ENCODE data around the gene ACOT12. TPM values are rescaled to one million over a fixed set of nuclear protein-coding genes. Genes with fewer than 3 reads are reported as not detected.

The ACOT12 gene
- total and polyA plus RNA-seq, 3 experiments from 2014 or later: not detected

Other genes with a start within 250 kb of the ACOT12 start
- gene CKMT2, start 160.8 kb downstream of the ACOT12 start, total RNA-seq: not detected
- not detected for gene CKMT2, start 160.8 kb downstream of the ACOT12 start, polyA plus RNA-seq
- gene ZCCHC9, start 92.5 kb downstream of the ACOT12 start, total RNA-seq: 10 to 100 TPM; 41.0 to 41.9 TPM
- 14.7 TPM for gene ZCCHC9, start 92.5 kb downstream of the ACOT12 start, polyA plus RNA-seq